HEK293 (cell line): Measurements from ENCODE around the gene TMEM187.

Experiments used
- ZNF416 ChIP-seq: fragments of 450-650 bp; formaldehyde crosslinking; IDR thresholded peaks from 2 replicates; pipeline ENCODE4 v1.5.1; 2016; ENCODE audit warnings: missing biosample characterization, missing genetic modification characterization
- ZNF473 ChIP-seq: fragments of 450-650 bp; formaldehyde crosslinking; IDR thresholded peaks from 2 replicates; pipeline ENCODE4 v1.5.1; 2017; ENCODE audit warnings: missing biosample characterization, missing genetic modification characterization
- ZNF76 ChIP-seq: fragments of 450-650 bp; formaldehyde crosslinking; IDR thresholded peaks from 2 replicates; pipeline ENCODE4; 2016; ENCODE audit warnings: low read depth, missing biosample characterization, missing genetic modification characterization, borderline replicate concordance
- TF ChIP-seq, protein P1 (sequence below): fragments of 450-650 bp; formaldehyde crosslinking; IDR thresholded peaks from 2 replicates; pipeline ENCODE4 v1.5.1; 2016; ENCODE audit warnings: missing biosample characterization, missing genetic modification characterization
- TF ChIP-seq, protein P2 (sequence below): fragments of 450-650 bp; formaldehyde crosslinking; IDR thresholded peaks from 2 replicates; pipeline ENCODE4 v1.5.1; 2016; ENCODE audit warnings: missing biosample characterization, missing genetic modification characterization

DNA sequence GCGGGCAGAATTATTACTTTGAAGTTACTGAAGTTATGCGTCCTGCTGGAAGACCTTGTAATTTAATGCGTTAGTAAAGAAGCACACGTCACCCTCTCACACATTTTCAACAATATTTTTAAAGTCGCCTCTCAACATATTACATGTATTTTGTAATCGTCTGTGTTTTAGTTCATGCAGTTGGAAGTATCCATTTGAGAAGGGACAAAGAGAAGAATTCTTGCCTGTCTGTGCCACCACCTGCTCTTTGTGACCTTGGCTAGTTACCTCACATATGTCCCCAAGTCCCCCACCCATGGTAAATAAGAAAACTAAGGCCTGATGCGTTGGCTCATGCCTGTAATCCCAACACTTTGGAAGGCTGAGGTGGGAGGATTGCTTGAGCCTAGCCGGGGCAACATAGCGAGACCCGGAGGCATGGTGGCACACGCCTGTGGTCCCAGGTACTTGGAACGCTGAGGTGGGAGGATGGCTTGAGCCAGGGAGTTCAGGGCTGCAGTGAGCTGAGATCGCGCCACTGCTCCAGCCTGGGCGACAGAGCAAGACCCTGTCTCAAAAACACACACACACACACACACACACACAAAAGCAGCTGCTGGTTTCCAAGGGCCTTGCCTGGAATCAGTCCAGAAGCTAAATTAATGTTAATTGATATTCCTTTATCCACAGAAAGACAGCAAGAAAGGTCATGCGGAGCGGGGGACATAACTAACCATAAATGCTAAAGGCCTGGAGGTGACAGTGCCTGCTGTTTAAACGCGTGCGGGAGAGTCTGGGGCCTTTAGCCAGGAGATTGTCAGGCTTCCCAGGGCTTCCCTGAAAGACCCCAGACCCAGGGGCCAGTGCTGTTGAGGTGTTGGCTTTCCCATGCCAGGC lies 811 bp downstream of the TMEM187 start:
- no peak for TF ChIP-seq ZNF76
- TF ChIP-seq, protein P1, sequence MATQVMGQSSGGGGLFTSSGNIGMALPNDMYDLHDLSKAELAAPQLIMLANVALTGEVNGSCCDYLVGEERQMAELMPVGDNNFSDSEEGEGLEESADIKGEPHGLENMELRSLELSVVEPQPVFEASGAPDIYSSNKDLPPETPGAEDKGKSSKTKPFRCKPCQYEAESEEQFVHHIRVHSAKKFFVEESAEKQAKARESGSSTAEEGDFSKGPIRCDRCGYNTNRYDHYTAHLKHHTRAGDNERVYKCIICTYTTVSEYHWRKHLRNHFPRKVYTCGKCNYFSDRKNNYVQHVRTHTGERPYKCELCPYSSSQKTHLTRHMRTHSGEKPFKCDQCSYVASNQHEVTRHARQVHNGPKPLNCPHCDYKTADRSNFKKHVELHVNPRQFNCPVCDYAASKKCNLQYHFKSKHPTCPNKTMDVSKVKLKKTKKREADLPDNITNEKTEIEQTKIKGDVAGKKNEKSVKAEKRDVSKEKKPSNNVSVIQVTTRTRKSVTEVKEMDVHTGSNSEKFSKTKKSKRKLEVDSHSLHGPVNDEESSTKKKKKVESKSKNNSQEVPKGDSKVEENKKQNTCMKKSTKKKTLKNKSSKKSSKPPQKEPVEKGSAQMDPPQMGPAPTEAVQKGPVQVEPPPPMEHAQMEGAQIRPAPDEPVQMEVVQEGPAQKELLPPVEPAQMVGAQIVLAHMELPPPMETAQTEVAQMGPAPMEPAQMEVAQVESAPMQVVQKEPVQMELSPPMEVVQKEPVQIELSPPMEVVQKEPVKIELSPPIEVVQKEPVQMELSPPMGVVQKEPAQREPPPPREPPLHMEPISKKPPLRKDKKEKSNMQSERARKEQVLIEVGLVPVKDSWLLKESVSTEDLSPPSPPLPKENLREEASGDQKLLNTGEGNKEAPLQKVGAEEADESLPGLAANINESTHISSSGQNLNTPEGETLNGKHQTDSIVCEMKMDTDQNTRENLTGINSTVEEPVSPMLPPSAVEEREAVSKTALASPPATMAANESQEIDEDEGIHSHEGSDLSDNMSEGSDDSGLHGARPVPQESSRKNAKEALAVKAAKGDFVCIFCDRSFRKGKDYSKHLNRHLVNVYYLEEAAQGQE (tag by site-specific recombination): no peak
- no peak for TF ChIP-seq ZNF416 (tag by site-specific recombination)
- TF ChIP-seq, protein P2, sequence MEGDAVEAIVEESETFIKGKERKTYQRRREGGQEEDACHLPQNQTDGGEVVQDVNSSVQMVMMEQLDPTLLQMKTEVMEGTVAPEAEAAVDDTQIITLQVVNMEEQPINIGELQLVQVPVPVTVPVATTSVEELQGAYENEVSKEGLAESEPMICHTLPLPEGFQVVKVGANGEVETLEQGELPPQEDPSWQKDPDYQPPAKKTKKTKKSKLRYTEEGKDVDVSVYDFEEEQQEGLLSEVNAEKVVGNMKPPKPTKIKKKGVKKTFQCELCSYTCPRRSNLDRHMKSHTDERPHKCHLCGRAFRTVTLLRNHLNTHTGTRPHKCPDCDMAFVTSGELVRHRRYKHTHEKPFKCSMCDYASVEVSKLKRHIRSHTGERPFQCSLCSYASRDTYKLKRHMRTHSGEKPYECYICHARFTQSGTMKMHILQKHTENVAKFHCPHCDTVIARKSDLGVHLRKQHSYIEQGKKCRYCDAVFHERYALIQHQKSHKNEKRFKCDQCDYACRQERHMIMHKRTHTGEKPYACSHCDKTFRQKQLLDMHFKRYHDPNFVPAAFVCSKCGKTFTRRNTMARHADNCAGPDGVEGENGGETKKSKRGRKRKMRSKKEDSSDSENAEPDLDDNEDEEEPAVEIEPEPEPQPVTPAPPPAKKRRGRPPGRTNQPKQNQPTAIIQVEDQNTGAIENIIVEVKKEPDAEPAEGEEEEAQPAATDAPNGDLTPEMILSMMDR (tag by site-specific recombination): no peak
- no peak for TF ChIP-seq ZNF473
